Activated naive CD4-positive, alpha-beta T cell treated with anti-CD3 and anti-CD28 coated beads, Interleukin-2, amount 50 U/mL, for 24 hours (primary cell): ENCODE results near the gene EFR3B.

ENCODE experiments used
- H3K27ac Mint-ChIP-seq: one replicate; pipeline ENCODE4 v1.8.0; 2021; ENCODE audit warnings: mild to moderate bottlenecking, mixed read lengths
- H3K27me3 Mint-ChIP-seq: one replicate; pipeline ENCODE4 v1.8.0; 2021; ENCODE audit warnings: mixed read lengths
- H3K36me3 Mint-ChIP-seq: one replicate; pipeline ENCODE4 v1.8.0; 2021; ENCODE audit warnings: mixed read lengths
- H3K4me1 Mint-ChIP-seq: one replicate; pipeline ENCODE4 v1.8.0; 2021; ENCODE audit warnings: mixed read lengths
- H3K4me3 Mint-ChIP-seq: one replicate; pipeline ENCODE4 v1.8.0; 2021; ENCODE audit warnings: mild to moderate bottlenecking, mixed read lengths
- H3K9me3 Mint-ChIP-seq: one replicate; pipeline ENCODE4 v1.8.0; 2021; ENCODE audit warnings: mixed read lengths

EFR3B gene

GRCh38 chr2:25026008-25026530 lies 15.8 kb upstream of the EFR3B start:
- H3K4me3 Mint-ChIP-seq, result no peak overlapping the region
- H3K27me3 Mint-ChIP-seq, result no peaks in the 10 kb centered on the region
- H3K9me3 Mint-ChIP-seq, result no peaks in the 10 kb centered on the region
- peaks cover 3% of the 10 kb centered on the region for H3K36me3 Mint-ChIP-seq
- H3K27ac Mint-ChIP-seq, result no peak overlapping the region
- peaks cover 16% of the 10 kb centered on the region for H3K4me1 Mint-ChIP-seq

GRCh38 chr2:25029183-25029554 lies 12.7 kb upstream of the EFR3B start:
- Mint-ChIP-seq H3K27me3 (no peaks in the 10 kb centered on the region), H3K4me3 (no peak overlapping the region), H3K9me3 (no peaks in the 10 kb centered on the region), H3K27ac (no peak overlapping the region), H3K4me1 (peaks cover 16% of the 10 kb centered on the region), H3K36me3 (no peaks in the 10 kb centered on the region)

- no peaks in the 10 kb centered on the region for H3K36me3 Mint-ChIP-seq
- no peak overlapping the region for H3K27ac Mint-ChIP-seq
- peaks cover 16% of the 10 kb centered on the region for H3K4me1 Mint-ChIP-seq
- H3K9me3 Mint-ChIP-seq, result no peaks in the 10 kb centered on the region
- no peaks in the 10 kb centered on the region for H3K27me3 Mint-ChIP-seq
- no peak overlapping the region for H3K4me3 Mint-ChIP-seq
These were observed 11.2 kb upstream of the EFR3B start for GRCh38 chr2:25030702-25031101.

- Mint-ChIP-seq H3K27ac (no peak overlapping the region), H3K9me3 (no peaks in the 10 kb centered on the region), H3K27me3 (no peaks in the 10 kb centered on the region), H3K4me1 (peaks cover 16% of the 10 kb centered on the region), H3K36me3 (no peaks in the 10 kb centered on the region), H3K4me3 (no peak overlapping the region)
These were observed 9.8 kb upstream of the EFR3B start for GRCh38 chr2:25032094-25032493.

- Mint-ChIP-seq H3K9me3 (no peaks in the 10 kb centered on the region), H3K36me3 (no peaks in the 10 kb centered on the region), H3K27me3 (no peaks in the 10 kb centered on the region), H3K4me1 (peaks cover 16% of the 10 kb centered on the region), H3K4me3 (no peak overlapping the region), H3K27ac (no peak overlapping the region)
These were observed 9.0 kb upstream of the EFR3B start for GRCh38 chr2:25032901-25033300.

GRCh38 chr2:25034081-25034480 lies 7.8 kb upstream of the EFR3B start:
- peaks cover 16% of the 10 kb centered on the region for H3K4me1 Mint-ChIP-seq
- H3K27ac Mint-ChIP-seq, result no peak overlapping the region
- no peaks in the 10 kb centered on the region for H3K9me3 Mint-ChIP-seq
- no peaks in the 10 kb centered on the region for H3K36me3 Mint-ChIP-seq
- no peak overlapping the region for H3K4me3 Mint-ChIP-seq
- no peaks in the 10 kb centered on the region for H3K27me3 Mint-ChIP-seq

- no peak overlapping the region for H3K4me3 Mint-ChIP-seq
These were observed 6.2 kb upstream of the EFR3B start for GRCh38 chr2:25035537-25036220.

GRCh38 chr2:25036221-25036559 lies 5.7 kb upstream of the EFR3B start:
- Mint-ChIP-seq H3K27ac (no peak overlapping the region), H3K27me3 (peaks cover 1% of the 10 kb centered on the region), H3K36me3 (no peaks in the 10 kb centered on the region), H3K4me3 (no peak overlapping the region), H3K9me3 (no peaks in the 10 kb centered on the region), H3K4me1 (peaks cover 6% of the 10 kb centered on the region)

More at GRCh38 chr2:25035537-25036220, 6.2 kb upstream of the EFR3B start:
- H3K27me3 Mint-ChIP-seq, result peaks cover 1% of the 10 kb centered on the region
- no peaks in the 10 kb centered on the region for H3K36me3 Mint-ChIP-seq
- peaks cover 5% of the 10 kb centered on the region for H3K4me1 Mint-ChIP-seq
- H3K9me3 Mint-ChIP-seq, result no peaks in the 10 kb centered on the region
- no peak overlapping the region for H3K27ac Mint-ChIP-seq

GRCh38 chr2:25039126-25039525 lies 2.8 kb upstream of the EFR3B start:
- Mint-ChIP-seq H3K36me3 (no peaks in the 10 kb centered on the region), H3K27me3 (peaks cover 15% of the 10 kb centered on the region), H3K4me1 (peaks cover 22% of the 10 kb centered on the region), H3K9me3 (no peaks in the 10 kb centered on the region), H3K4me3 (no peak overlapping the region), H3K27ac (no peak overlapping the region)

GRCh38 chr2:25041307-25041927 lies 459 bp upstream of the EFR3B start:
- Mint-ChIP-seq H3K27ac (no peak overlapping the region), H3K27me3 (peaks cover 29% of the 10 kb centered on the region), H3K9me3 (no peaks in the 10 kb centered on the region), H3K36me3 (no peaks in the 10 kb centered on the region), H3K4me3 (peak overlapping the region; percentile 73), H3K4me1 (peaks cover 28% of the 10 kb centered on the region)

GRCh38 chr2:25042321-25043240 lies 705 bp downstream of the EFR3B start:
- H3K27ac Mint-ChIP-seq, result no peak overlapping the region
- H3K36me3 Mint-ChIP-seq, result no peaks in the 10 kb centered on the region
- H3K9me3 Mint-ChIP-seq, result no peaks in the 10 kb centered on the region
- H3K4me1 Mint-ChIP-seq, result peaks cover 28% of the 10 kb centered on the region
- peak overlapping the region; percentile 85 for H3K4me3 Mint-ChIP-seq
- H3K27me3 Mint-ChIP-seq, result peaks cover 33% of the 10 kb centered on the region

GRCh38 chr2:25043241-25043867 lies 1.5 kb downstream of the EFR3B start:
- Mint-ChIP-seq H3K4me3 (peak overlapping the region; percentile 85), H3K4me1 (peaks cover 28% of the 10 kb centered on the region), H3K36me3 (no peaks in the 10 kb centered on the region), H3K27me3 (peaks cover 33% of the 10 kb centered on the region), H3K27ac (no peak overlapping the region), H3K9me3 (no peaks in the 10 kb centered on the region)

GRCh38 chr2:25044011-25044410 lies 2.1 kb downstream of the EFR3B start:
- H3K27me3 Mint-ChIP-seq, result peaks cover 37% of the 10 kb centered on the region
- H3K27ac Mint-ChIP-seq, result no peak overlapping the region
- H3K4me3 Mint-ChIP-seq, result peak overlapping the region; percentile 54
- no peaks in the 10 kb centered on the region for H3K9me3 Mint-ChIP-seq
- H3K4me1 Mint-ChIP-seq, result peaks cover 28% of the 10 kb centered on the region
- no peaks in the 10 kb centered on the region for H3K36me3 Mint-ChIP-seq

- H3K27ac Mint-ChIP-seq, result no peak overlapping the region
- peaks cover 28% of the 10 kb centered on the region for H3K4me1 Mint-ChIP-seq
- no peaks in the 10 kb centered on the region for H3K9me3 Mint-ChIP-seq
- no peaks in the 10 kb centered on the region for H3K36me3 Mint-ChIP-seq
- H3K27me3 Mint-ChIP-seq, result peaks cover 41% of the 10 kb centered on the region
- no peak overlapping the region for H3K4me3 Mint-ChIP-seq
These were observed 3.1 kb downstream of the EFR3B start for GRCh38 chr2:25044990-25045389.

GRCh38 chr2:25049422-25049821 lies 7.5 kb downstream of the EFR3B start:
- Mint-ChIP-seq H3K36me3 (no peaks in the 10 kb centered on the region), H3K27ac (peak overlapping the region; percentile 67), H3K9me3 (no peaks in the 10 kb centered on the region), H3K4me1 (peaks cover 6% of the 10 kb centered on the region), H3K27me3 (peaks cover 27% of the 10 kb centered on the region), H3K4me3 (no peak overlapping the region)
